Stimulated activated CD4-positive, alpha-beta T cell treated with anti-CD3 and anti-CD28 coated beads, Interleukin-4, amount 100 ng/mL, for 48 hours (primary cell): Measurements from ENCODE around the gene ABHD1.

Experiments used
- DNase-seq, 2 donors: peaks; one replicate each; pipeline ENCODE4 v3.0.0-alpha.2; 2020; ENCODE audit warnings: low read depth in 2 of 2

The ABHD1 gene

DNA sequence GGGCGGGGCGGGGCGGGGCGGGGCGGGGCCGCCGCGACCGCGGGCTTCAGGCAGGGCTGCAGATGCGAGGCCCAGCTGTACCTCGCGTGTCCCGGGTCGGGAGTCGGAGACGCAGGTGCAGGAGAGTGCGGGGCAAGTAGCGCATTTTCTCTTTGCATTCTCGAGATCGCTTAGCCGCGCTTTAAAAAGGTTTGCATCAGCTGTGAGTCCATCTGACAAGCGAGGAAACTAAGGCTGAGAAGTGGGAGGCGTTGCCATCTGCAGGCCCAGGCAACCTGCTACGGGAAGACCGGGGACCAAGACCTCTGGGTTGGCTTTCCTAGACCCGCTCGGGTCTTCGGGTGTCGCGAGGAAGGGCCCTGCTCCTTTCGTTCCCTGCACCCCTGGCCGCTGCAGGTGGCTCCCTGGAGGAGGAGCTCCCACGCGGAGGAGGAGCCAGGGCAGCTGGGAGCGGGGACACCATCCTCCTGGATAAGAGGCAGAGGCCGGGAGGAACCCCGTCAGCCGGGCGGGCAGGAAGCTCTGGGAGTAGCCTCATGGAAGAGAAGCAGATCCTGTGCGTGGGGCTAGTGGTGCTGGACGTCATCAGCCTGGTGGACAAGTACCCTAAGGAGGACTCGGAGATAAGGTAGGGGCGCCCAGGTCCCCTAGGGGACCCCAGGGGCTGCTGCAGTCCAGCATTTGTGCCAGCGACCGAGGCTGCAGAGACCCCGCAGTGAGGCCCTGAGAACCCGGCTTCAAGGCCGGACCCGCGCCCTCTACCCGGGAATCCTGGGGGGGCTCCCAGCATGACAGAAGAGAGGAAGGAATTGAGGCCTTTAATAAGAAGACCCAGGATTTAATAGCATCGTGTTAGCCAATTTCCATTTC lies 36.7 kb upstream of the ABHD1 start, which contains the start of gene KHK:
Gene KHK (plus strand): TSS at position 49 of the 870 bp plus-strand sequence. CDS start 488 bp downstream, at position 537.
- DNase-seq: no peak

DNA sequence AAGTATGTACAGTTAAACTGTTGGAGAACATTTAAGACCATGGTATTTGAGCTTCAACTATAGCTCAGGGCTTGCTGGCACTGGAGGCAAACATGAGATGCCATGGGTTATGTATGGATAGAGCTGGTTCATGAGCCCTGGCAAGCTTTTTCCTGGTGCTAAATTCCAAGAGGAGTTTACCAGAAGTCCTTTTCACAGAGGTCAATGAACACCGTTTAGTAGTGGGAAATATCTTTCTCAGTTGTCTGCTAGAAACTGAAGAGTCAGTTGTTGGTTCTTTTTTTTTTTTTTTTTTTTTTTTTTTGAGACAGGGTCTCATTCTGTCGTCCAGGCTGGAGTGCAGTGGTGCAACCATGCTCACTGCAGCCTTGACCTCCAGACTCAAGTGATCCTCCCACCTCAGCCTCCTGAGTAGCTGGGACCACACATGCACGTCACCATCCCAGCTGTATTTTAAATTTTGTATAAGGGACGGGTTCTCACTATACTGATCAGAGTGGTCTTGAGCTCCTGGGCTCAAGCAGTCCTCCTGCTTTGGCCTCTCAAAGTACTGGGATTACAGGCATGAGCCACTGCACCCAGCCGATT lies 35.7 kb upstream of the ABHD1 start:
- no peak for DNase-seq

DNA sequence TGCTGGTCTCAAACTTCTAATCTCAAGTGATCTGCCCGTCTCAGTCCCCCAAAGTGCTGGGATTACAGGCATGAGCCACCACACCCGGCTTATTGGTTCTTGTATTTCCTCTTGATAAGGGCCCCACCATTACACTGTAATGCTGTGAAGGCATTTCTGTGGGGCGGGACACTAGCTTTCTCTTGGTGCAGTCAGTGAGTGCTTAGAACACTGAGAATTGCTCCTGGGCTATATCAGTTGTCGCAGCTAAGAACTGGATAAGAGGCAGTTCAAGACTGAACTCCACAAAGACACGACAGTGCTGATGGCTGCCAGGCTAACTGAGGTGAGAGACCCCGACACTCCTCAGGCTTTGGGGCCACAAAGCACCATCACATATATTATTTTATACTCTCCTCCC lies 35.0 kb upstream of the ABHD1 start:
- no peak for DNase-seq

DNA sequence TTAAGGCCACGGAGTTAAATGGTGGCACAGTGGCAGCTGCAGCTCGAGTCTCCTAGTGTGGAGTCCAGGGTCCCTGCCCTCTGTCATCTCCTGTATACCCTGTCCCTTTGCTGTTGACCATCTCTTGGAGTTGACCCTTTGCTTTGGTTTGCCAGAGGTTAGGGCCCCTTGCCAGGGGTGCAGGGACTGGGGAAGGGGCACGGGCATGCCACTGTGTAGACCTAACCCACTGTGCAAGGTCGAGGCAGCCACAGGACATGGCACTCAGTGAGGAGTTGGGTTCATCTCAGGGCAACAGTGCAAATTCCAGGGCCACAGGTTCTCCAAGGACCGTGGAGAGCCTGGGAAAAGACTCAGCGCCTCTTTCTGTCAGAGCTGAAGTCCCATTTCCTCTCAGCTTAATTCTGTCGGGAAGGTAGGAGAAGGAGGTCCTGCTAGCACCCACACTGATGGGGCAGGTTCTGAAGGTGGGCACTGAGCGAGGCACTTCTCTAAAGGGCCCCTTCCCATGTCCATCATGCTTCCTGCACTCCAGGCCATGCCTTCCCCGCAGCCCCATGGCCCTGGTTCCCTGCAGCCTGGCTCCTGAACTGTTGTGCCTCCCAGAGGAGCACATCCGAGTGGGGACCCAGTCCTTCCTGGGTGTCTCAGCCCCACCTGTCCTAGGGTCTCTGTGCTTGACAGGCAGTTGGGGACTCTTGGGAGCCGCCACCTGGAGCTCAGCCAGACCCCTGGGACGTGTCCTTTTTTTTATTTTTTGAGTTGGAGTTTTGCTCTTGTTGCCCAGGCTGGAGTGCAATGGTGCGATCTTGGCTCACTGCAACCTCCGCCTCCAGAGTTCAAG lies 34.3 kb upstream of the ABHD1 start:
- no peak for DNase-seq

GRCh38 chr2:27091746-27092695 lies 31.6 kb upstream of the ABHD1 start:
- DNase-seq: no peak

- DNase-seq: no peak
Observed at GRCh38 chr2:27092696-27093429, 30.8 kb upstream of the ABHD1 start.

GRCh38 chr2:27093430-27094352 lies 29.9 kb upstream of the ABHD1 start:
- DNase-seq: no peak

DNA sequence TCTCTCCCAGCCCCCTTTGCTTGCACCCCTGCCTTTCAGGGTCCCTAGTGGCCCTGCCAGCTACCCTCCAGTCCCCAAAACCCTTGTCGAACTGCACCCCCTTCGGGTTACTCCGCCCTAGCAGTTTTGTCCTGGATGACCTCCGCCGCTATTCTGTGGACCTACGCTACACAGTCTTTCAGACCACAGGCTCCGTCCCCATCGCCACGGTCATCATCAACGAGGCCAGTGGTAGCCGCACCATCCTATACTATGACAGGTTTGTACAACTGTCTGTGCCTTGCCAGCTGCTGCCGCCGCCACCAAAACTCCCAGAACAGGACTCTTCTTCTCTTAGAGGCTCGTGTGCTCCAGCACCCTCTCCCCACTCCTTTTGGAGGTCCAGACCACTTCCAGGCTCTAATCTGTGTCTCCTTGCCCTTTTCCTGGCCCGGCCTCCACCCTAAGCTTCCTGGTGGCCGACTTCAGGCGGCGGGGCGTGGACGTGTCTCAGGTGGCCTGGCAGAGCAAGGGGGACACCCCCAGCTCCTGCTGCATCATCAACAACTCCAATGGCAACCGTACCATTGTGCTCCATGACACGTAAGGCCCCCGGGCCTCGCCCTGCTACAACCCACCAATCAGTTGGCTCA lies 29.1 kb upstream of the ABHD1 start:
- no peak for DNase-seq

DNA sequence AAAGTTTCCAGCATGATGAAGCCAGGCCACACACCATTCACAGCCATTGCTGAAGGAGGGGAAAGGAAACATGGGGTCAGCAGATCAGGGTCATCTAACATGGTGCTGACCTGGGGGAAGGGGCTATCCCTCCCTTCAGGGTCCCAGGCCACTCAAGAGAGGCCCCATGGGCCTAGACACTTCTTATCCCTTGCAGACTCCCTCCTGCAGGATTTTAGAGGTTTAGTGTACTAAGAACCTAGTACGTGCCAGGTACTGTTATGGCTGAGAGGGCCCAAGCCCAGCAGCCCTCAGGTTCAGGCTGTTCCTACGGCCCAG lies 28.2 kb upstream of the ABHD1 start:
- DNase-seq: no peak

GRCh38 chr2:27095745-27096651 lies 27.6 kb upstream of the ABHD1 start:
- DNase-seq: peak; percentile 19 to 29

- DNase-seq: no peak
Observed at GRCh38 chr2:27096748-27097297, 26.8 kb upstream of the ABHD1 start.

DNA sequence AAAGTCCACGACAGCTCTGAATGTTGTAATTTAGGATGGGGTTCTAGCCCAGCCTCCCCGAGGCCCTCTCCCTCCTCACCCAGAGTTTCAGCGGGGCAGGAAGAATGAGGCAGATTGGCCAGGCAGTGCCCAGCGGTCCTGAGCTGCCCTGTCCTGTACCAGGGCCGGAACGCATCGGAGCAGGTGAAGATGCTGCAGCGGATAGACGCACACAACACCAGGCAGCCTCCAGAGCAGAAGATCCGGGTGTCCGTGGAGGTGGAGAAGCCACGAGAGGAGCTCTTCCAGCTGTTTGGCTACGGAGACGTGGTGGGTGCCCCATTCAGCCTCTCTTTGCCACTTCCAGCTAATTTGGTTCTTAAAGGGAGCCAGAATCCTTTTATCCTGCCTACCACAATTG lies 26.3 kb upstream of the ABHD1 start:
- DNase-seq: no peak

DNA sequence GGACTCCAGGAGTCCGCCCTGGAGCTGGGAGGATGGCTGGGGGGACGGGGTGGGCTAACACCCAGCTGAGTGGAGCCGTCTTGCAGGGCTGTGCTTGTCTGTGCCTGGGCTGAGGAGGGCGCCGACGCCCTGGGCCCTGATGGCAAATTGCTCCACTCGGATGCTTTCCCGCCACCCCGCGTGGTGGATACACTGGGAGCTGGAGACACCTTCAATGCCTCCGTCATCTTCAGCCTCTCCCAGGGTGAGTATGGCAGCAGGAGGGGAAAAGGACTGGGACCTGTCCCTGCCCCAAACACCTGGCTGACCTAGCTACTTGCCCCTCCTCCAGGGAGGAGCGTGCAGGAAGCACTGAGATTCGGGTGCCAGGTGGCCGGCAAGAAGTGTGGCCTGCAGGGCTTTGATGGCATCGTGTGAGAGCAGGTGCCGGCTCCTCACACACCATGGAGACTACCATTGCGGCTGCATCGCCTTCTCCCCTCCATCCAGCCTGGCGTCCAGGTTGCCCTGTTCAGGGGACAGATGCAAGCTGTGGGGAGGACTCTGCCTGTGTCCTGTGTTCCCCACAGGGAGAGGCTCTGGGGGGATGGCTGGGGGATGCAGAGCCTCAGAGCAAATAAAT lies 24.2 kb upstream of the ABHD1 start:
- DNase-seq: no peak

DNA sequence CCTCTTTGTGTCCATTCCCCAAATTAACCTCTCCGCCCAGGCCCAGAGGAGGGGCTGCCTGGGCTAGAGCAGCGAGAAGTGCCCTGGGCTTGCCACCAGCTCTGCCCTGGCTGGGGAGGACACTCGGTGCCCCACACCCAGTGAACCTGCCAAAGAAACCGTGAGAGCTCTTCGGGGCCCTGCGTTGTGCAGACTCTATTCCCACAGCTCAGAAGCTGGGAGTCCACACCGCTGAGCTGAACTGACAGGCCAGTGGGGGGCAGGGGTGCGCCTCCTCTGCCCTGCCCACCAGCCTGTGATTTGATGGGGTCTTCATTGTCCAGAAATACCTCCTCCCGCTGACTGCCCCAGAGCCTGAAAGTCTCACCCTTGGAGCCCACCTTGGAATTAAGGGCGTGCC lies 23.6 kb upstream of the ABHD1 start:
- no peak for DNase-seq

GRCh38 chr2:27102329-27102728 lies 21.3 kb upstream of the ABHD1 start:
- DNase-seq: no peak

GRCh38 chr2:27105981-27106380 lies 17.6 kb upstream of the ABHD1 start:
- DNase-seq: no peak

- no peak for DNase-seq
Observed at GRCh38 chr2:27108221-27108620, 15.4 kb upstream of the ABHD1 start.
